HG02798 (cell line): ENCODE measurements around the gene NUAK1.

Experiments used
- ATAC-seq: cut with Tn5 transposase; IDR thresholded peaks from one replicate; pipeline ENCODE4 v1.9.1; 2021; ENCODE audit warnings: mild to moderate bottlenecking; ENCODE audit not compliant: unreplicated experiment, poor library complexity

NUAK1 gene

DNA sequence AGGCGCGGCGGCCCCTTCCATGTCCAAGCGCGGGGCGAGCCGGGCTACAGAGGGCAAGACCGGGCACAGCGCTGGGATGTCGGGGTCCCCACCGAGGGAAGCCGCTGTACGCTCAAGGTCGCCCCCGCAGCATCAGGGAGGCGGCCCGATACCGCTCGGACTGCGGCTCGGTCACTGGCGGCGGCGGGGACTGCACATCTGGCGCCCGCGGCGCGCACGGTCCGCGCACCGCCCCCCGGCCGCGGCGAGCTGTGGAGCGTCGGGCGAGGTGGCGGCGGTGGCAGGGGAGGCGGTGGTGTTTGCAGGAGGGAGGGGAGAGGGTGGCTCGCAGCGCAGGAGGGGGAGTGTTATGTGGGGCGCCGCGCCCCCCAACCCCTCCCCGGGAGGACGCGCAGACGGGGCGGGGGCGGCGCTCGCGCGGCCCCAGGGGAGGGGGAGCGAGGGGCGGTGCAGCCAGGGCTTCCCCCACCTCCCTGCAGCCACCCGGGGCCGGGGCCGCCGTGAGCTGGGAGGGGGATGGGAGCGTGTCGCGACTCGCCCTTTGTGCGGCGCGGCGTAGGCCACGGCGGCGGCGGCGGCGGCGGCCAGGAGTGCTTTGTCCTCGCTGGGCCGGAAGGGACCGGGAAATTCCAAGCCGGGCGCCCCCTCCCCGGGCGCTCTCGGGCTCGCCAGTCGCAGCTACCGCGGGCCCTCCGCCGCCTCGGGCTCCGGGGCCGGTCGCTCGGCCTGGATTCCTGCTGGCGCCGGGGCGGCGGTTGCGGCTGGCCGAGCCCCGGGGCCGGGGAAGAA lies at the start of gene NUAK1:
TSS of gene NUAK1 (minus strand) at position 322 of the 789 bp plus-strand sequence. CDS start at position 21, 301 bp downstream.
- no peak for ATAC-seq

DNA sequence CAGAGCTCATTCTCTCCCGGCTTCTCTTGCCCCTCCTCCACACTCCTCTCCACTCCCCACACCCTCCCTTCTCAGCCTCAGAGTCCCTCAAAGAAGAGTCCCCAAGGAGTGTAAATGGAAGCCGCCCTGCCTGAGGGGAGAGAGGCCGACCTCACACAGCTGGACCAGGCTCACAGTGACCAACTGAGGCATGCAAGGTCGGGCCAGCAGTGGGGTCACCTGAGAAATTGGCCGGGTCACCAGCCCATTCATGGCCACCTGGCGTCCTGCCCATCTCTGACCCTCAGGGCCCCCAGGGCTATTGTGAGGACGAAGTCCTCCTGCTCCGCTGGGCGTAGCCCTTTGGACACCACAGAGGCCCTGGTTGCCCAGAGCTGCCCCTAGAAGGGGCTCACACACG lies 49.5 kb upstream of the NUAK1 start:
- ATAC-seq: no peak

DNA sequence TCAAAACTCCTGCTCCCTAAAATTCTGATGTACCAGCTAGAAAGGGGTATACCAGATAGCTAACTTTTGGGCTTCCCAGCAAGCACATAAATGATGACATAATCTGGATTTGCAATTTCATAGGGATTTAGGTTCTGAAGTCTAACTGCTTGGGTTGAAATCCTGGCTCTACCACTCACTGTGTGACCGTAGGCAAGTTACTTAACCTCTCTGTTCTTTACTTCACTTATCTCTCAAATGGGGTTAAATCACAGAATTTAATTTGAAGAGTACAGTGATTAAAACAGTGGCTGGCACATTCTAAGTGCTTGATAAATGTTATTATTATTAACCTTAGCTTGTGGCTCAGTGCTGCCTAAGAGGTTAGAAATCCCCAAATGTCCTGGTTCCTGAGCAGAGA lies 49.1 kb upstream of the NUAK1 start:
- no peak for ATAC-seq

DNA sequence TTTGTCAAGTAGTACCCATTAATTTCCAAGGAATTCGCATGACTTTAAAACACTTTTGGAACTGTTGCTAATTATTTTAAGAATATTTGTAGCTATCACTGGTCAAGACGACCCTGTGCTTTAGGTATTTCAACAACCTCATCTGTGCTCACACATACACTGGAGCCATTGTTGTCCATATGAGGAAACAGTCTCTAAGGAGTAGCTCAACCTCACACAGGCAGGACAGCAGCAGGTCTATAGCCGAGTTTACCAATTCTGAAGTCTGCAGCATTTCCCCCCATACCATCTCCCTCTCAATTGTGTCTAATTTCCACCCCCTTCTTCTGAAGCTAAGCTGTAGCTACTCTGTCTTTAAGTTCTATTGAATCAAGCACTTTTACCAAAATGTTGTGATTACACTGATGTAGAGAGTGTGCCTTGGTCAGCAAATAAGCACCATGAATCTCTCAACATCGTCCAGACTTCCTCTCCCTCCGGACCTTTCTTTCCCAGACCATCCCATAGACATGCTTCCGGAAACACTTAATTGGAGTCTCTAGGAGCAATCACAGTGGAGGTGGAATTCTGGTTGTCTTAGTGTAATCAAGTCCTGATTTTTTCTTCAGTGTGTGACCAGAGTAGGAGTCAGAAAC lies 48.5 kb upstream of the NUAK1 start:
- ATAC-seq: no peak

DNA sequence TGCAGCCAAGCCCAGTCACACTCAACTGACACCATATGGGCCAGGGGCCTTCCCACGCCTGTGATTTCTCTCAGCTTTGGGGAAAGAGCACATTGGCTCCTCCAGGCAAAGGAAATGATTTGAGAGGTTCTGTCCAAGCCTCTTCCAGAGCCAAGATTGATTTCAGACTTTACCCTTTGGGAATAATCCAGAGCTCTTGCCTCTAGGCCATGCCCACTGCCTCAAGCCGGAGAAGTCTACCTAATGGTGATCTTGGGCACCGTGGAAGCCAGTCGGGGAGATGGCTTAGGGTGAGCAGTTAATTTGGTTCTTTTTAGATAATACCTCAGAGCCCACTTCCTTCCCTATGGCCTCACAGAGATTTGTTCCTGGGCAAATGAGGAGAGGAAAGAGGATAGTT lies 45.0 kb upstream of the NUAK1 start:
- ATAC-seq: no peak

DNA sequence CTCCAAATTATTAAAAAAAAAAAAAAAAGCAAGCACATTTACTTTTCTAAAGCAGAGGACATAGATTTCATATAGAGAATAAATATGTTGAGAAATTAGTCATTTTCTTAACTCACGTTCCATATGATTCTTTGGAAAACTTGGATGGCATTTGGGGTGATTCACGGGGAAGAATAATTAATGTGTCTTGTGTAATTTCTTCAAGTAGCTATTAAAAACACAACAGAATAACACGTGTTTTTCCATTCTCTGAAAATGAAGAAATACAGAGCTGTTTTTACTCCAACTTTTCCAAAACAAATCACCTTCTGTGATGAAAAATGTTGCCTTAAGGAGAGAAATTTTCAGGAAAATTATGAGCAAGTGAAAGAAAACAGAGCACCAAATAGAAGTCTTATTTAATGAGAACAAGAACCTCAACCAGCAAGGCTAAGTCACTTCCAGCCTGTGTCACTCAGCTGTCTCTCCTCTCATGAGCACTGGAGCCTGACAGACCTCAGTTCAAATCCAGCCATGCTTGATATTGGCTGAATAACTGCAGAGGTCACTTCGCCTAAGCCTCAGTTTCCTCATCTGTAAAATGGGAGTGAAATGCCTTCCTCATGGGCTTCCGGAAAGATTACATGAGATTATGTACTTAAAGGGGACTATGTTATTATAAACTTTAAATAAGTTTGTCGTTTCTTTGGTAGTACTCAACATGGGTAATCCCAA lies 42.8 kb upstream of the NUAK1 start:
- ATAC-seq: no peak

DNA sequence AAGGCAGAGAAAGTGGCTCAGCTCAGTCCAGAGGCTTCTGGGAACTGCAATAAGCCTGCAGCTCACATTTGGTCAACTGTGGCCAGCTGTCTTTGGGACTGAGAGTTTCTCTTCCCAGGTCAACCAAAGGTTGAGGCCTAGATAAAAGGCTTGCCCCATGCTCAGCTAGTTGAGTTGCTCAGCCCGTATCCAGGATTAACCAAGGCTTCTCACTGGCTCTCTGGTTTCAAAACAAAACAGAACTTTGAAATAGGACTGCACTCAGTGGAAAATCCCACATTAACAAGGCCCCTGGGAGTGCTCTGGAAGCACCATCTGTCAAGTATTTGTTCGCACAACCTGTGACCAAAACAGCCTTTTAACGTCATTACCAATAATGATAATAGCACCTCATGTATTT lies 40.3 kb upstream of the NUAK1 start:
- ATAC-seq: no peak

DNA sequence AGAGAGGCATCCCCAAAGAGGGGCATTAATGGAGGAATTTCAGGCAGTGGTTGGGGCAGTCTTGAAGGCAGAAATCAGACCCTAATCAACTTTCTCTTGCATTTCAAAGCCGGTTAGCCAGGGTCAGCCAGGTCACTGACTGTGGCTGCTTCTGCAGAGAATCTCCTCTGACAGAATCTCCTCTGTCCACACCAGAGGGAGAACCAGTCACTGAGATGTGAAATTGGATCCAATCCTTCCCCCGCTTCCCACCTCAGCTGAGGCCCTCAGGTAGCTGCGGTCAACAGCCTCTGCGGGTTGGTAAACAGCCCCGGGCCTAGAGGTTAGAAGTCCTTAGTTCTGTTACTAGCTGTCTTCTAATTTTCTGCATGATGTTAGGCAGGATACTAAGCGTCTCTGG lies 39.8 kb upstream of the NUAK1 start:
- no peak for ATAC-seq

DNA sequence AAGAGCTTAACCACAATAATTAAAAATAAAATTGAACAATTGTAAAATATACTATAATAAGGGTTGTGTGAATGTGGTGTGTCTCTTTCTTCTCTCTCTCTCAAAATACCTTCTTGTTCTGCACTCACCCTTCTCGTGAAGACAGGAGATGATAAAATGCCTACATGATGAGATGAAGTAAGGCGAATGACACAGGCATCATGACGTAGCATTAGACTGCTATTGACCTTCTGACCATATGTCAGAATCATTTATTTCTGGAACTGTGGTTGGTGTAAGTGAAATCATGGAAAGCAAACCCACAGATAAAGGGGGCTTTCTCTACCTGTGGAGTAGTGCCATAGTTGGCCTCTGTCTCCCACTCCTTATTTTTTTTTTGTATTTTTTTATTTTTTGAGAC lies 37.8 kb upstream of the NUAK1 start:
- ATAC-seq: no peak

DNA sequence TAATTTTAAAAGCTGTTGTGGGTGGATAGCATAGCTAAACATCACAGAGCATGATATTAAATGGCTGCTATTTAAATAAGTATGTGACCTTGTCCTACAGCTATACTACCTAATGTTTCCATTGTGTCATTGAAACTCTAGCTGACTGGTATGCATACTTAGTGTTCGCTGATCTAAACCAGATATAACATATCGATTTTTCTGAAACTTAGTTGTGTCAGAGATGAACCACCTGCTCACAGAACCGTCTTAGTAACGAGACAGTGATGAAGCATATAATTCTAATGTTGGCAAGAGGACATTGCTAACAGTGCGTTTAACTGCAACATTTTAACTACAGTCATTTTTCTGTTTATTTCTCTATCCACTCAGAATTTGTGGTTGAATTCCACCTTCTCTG lies 36.1 kb upstream of the NUAK1 start:
- no peak for ATAC-seq

DNA sequence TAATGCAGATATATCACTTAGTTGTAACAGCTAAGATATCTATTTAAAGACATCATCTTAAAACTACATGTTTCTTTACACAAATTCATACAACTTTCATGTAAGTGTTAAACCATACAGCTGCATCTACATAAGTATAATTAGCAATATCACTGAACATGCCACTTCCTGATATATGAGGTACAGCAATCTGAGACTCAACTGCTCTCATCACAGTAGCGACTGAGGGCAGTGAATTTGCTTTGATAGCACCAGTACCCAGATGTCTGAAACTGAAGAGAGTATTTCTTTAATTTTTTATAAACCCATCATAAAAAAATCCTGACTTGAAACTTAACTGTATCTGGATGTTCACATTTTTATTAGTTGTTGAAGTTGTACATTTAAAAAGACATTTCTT lies 34.7 kb upstream of the NUAK1 start:
- no peak for ATAC-seq

DNA sequence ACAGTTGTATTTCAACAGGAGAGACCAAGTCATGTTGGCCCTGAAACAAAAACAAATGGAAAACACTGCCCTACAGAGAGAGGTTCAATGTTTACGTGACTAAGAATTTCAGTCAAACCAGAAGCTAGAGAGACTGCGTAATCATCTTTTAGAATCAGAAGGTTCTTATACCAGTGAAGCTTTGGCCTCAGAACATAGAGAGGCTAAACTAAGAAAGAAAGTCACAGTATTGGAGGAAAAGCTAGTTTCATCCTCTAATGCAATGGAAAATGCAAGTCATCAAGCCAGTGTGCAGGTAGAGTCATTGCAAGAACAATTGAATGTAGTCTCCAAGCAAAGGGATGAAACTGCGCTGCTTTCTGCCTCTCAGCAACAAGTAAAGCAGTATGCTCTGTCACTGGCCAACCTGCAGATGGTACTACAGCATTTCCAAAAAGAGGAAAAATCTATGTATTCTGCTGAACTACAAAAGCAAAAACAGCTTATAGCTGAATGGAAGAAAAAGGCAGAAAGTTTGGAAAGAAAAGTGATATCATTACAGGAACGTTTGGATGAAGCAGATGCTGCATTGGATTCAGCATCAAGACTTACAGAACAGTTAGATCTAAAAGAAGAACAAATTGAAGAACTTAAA lies 32.5 kb upstream of the NUAK1 start:
- ATAC-seq: no peak

DNA sequence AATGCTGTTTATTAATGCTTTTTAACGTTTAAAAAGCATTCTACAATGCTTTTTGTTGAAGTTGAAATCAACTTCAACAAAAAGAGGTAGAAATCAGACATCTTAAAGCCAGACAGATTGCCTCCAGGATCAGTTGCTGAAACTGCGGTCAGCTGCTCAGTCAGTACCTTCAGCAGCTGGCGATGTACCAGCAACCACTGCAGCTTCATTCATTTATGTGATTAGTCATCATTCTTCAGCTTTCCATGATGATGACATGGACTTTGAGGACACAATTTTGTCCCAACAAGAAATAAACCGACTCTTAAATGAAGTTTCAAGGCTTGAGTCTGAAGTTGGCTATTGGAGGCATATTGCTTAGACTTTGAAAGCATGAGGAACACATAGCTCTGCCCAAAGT lies 31.5 kb upstream of the NUAK1 start:
- no peak for ATAC-seq

DNA sequence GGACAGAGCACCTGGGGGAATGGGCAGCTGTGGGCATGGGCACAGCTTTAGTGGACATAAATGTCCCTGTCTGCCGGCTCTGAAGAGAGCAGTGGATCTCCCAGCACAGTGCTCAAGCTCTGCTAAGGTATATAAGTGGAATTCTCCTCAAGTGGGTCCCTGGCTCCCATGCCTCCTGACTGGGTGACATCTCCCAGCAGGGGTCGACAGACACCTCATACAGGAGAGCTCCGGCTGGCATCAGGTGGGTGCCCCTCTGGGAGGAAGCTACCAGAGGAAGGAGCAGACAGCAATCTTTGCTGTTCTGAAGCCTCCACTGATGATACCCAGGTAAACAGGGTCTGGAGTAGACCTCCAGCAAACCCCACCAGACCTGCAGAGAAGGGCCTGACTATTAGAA lies 25.0 kb upstream of the NUAK1 start:
- no peak for ATAC-seq

DNA sequence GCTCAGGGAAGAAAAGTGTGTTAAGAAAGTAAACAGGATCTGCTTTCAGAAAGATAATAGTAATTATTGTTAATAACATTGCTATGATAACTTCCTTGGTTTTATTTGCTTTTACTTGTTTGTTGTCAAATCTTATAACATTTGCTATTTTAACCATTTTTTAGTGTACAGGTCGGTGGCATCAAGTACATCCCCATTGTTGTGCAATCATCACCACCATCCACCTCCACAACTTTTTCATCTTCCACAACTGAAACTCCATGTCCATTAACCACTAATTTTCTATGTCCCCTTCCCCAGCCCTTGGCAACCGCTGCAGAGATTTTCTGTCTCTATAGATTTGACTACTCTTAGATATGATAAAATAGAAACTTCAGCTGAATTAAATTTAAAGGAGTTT lies 22.7 kb upstream of the NUAK1 start:
- no peak for ATAC-seq

DNA sequence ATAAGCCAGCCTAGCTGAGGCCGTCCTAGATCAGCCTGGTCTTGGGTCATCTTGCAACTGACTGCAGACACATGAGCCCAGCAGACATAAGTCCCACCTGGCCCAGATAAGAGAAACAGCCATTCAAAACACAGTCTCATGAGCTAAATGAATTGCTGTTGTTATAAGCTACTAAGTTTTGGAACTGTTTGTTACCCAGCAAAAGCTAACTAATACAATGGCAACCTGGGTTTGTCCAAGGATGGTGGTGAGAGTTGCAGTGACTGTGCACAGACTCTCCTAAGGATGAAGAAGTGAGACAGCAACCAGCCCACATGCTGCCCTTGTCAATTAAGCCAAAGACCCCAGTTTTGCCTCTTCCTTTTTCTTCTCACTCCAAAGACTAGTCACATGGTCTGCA lies 22.2 kb upstream of the NUAK1 start:
- no peak for ATAC-seq

DNA sequence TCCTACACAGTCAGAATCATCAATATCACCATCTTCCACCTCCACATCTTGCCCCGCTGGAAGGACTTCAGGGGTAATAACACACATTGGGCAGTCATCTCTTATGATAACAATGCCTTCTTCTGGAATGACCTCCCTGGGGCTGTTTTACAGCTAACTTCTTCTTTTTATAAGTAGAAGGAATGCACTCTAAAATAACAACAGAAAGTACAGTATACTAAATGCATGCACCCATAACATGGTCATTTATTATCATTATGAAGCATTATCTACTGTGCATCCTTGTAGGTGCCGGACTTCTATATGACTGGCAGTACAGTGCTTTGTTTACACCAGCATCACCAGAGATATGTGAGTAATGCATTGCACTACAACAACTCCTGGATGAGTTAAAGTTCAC lies 19.0 kb upstream of the NUAK1 start:
- no peak for ATAC-seq

DNA sequence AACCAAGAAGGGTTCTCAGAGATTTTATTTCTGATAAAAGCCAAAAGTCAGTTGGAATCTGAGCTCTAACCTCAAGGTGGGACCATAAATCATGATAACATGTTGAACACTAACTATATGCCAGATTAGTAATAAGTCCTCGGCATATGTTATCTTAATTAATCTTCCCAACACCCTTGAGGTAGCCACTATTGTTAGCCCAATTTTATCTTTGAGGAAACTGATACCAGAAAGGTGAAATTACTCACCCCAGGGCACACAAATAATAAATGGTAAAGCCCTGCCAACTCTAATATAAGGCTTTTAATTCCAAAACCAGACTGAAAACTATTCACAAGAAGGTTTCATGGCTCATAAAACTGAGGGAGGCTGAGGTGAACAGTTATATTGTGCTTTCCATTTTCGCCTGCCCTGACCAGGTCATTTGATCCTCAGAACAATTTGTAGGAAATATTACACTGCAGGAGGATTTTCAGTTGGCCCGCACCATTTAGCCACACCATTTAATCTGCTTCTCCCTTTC lies 16.1 kb upstream of the NUAK1 start:
- ATAC-seq: no peak

DNA sequence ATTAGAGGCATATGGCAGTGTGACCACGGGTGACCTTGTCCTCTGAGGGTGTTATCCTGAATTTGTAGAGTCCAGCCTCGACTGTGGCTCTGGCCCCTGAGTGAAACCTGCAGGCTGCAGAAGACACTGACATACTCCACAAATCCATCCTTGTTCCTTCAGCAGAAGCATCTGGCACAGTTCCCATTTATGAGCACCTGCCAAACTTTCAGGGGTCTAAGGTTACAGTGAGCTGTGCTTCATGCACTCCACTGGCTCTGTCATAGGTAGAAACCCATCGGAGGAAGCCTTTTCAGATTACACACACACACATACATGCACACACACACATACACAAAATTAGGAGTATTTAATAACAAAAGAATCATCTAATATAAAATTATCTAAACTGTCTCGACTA lies 13.6 kb upstream of the NUAK1 start:
- no peak for ATAC-seq

DNA sequence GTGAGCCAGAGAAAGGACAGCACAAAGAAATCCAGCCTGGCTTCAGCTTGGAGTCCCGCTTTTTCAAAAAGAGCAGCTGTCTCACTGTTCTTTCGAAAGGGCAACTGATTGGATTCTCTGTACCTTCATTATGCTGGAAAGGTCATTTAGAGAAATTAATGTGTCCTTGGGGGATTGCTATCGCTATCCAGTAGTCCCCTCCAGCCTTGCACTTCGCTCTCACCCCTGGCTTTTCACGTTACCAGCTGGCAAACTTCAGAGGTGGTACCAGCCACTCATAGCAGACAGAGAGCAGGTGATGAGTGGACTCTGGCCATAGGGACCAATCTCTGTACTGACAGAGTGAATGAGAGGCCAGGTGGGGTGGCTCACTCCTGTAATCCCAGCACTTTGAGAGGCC lies 11.8 kb upstream of the NUAK1 start:
- no peak for ATAC-seq
